ENCODE results near the gene RAPGEF2.
"Not testable (repeated sequence)": the region's sequence is repeated elsewhere in the genome, so short reads cannot be mapped to it uniquely, and the experiment has no call there.

Gene RAPGEF2

DNA sequence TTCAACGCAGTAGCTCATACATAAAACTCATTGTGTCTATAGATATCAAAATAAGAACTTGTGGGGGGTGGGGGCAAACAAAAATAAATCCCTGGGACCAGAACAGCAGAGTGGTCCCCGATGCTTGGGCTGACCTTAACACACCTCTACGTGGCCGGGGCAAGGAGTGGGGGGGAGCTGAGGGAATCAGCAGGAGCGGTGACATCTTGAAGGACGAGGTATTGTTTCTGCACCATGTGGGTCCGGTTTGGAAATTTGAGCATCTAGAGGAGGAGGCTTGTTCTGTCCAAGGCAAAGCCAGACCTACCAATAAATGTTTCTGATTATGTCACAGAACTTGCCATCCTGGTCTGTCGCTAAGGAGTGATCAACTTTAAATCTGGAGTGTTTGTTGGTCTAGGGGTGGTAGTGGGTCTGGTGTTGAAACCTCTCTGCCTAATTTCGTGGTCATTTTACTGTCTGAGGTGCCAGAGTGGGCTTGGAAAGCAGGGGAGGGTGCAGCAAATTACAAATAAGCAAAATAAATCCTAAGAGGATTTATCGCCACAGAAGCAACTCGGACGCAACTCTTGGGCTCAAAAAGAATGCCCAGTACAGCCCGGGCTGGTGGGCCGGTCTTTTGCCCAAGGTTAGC lies 774 bp upstream of the RAPGEF2 start:
- no peak for DNase-seq

DNA sequence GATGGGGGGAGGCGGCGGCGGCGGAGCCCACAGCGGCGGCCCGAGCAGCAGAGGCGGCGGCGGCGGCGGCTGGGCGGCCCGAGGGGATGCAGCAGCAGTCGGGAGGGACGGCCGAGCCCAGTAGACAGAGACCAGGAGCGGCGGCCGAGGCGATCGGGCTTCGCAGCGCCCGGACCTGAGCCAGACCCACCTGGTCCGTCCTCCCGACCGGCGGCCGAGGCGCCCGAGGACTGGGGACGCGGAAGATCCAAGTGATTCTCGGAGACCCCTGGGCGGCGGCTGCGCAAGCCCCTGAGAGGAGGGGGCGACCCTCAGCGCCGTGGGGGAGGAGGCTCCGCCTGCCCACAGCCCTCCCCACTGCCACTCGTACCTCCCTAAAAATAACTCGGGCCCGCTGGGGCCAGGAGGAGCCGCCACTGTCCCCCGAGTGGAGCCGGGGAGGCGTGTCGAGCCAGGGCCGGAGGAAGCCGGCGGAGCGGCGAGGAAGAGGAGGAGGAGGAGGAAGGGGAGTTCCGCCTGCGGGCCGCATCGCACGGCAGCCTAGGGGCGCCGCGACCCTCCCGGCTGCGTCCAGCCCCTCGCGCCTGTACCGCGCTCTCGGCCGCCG lies 608 bp downstream of the RAPGEF2 start:
- no peak for DNase-seq

DNA sequence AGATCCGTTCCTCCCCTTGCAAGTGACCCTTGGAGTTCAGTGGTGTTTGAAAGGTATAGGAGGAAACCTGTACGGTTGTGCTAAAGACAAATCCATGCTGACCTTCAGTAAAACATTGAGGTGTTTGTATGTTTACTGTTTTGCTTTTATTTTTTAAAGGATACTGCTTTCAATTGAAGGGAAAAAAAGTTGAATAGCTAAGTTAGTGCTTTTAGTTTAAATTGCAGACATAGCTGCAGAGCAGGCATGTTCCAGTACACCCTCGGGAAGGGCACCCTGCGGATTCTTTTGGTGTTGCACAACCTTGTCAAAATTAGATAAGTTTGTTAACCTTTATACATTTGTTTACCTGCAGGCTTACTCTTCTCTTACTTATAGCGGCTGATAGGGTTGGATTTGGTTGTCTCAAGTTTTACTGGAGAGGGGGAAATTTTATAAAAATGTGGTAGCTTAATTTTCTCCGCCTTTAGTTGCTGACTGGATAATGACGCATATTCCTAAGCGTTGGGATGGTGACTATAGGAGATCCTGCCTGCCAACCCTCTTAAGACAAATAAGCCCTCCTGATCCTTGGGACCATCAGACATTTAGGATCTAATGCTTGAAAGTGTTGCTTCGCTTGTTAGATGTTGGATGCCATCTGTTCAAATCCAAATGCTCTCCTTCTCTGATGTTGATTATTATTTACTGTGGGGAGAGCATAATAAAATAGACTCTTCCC lies 2.0 kb downstream of the RAPGEF2 start:
- DNase-seq: no peak

DNA sequence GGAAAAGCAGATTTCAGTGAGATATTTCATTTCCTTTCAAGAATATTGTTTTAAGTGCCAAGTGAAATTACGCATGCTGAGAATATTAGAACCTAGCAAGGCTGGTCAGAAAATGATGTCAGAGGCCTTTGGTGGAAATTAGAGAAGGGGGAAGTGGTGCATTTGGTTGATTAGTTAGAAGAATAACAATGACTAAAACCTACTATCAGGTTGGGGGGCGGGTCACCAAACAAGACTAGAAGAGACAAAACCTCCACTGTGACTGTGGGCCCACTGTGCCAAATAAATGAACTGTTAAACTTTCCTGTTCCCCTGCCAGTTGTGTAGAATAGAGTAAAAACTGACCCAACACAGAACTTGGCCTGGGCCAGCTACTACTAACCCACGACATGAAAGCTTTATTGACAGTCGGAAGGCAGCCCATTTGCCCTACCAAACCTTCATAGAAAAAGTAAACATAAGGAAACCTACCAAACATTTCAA lies 2.9 kb downstream of the RAPGEF2 start:
- no peak for DNase-seq

DNA sequence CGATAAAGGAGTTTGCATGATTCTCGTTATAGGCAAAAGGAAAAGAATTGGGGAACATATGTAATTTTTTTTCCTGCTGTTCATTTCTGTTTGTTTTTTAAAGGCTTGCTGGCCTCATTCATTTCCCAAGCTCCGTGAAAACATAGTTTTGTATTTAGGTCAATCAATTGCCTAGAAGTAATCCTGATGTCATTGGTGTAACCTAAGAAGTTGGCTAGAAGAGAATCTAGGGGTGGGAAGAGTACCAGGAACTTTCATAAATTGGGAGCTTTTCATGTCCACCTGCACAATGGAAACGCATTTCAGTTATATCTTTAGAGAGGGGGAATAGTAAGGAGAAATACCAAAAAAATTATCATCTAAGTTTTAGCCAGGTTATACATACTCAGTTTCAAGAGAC lies 3.8 kb downstream of the RAPGEF2 start:
- DNase-seq: no peak

DNA sequence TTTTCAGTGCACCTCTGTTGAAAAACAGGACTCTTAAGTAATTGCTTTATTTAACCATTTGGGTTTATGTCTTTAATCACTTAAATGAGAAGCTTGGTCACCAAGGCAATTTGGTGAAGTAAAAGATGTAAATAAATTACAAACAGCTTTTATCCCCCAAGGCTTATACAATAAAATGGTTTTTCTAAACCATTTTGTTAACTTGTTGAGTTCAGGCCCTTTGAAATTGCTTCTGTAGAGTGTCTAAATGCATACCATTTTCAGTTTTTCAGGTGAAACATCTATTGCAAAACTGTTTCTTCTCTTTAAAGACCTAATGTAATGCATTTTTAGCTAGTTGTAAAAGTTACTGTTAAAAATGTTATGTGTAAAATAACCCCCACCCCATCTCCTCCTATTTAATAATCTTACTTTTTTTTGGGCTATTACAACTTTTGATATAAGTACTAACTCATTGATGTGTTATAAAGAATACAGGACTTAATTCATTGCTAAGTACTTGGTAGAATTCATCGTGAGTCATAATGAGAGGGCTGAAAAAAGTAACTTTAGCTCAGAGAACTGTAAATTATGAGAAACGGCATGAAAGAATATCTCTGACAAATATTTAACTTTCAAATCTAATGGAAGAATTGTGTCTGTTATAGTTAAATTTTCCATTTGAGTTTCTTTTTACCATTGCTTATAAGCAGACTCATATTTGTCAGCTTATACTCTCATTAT lies 4.5 kb downstream of the RAPGEF2 start:
- DNase-seq: no peak

DNA sequence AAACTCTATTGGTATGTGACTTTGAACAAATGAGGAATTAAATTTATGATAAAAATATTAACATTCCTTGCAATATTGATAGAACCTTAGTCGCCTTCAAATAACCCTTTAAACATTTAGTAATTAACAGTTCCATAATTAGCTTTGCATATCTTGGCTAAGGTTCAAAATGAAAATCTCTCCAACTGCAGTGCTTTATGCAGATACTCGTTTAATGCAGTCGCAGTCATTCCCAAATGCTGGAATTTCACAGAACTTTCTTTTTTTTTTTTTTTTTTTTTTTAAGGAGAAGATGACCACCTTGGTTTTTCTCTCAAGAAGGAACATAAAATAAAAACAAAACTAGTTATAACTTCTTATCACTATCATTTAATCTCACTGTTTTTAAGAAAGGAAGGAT lies 5.2 kb downstream of the RAPGEF2 start:
- DNase-seq: no peak

DNA sequence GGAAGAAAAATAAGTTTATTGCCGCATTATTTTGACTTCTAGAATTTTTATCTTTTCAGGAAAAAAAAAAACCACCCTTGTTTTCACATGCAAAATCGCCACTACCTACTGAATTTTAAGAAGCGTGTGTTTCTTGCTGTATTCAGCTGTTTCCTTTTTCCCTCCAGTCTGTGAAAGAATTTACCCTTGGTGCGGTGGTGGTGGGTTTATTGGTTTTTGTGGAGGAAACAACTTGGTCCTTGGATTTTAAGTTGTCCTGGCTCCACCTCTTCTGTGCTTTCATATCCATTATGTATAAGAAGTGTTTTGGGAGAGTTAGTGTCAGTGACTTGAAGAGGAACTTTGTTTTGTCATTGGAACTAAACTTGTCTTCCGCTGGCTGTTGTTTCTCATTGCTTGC lies 8.1 kb downstream of the RAPGEF2 start:
- DNase-seq: no peak

DNA sequence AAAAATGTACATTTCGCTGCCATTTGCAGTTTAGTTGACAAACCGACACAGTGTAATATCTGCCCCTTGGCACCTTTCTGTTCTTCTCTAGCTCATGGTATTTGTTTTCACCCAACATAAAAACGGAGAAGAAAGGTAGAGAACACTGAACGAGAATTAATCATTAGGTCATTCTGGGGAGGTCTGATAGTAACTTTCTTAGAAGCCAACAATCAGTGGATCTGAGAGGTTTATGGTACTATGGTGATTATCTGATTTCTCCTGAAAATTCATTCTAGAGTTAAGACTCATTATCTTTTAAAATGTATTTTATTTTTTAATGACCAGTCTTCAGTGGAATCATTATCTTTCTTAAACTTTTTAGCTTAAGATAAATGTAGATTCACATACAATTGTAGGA lies 8.5 kb downstream of the RAPGEF2 start:
- DNase-seq: no peak

DNA sequence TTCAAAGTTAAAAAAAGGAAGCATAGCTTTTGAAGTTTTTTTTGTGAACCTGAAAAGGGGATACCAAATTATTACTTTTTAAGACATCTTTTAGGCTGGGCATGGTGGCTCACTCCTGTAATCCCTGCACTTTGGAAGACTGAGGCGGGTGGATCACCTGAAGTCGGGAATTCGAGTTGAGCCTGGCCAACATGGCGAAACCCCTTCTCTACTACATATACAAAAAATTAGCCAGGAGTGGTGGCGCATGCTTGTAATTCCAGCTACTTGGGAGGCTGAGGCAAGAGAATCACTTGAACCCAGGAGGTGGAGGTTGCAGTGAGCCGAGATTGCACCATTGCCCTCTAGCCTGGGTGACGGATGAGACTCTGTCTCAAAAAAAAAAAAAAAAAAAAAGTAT lies 10.5 kb downstream of the RAPGEF2 start:
- not testable (repeated sequence) for DNase-seq

DNA sequence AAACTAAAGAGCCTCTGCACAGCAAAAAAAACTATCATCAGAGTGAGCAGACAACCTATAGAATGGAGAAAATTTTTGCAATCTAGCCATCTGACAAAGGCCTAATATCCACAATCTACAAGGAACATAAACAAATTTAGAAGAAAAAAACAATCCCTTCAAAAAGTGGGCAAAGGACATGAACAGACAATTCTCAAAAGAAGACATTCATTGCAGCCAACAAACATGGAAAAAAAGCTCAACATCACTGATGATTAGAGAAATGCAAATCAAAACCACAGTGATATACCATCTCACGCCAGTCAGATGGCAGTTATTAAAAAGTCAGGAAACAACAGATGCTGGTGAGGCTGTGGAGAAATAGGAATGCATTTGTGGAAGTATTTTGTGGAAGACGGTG lies 13.2 kb downstream of the RAPGEF2 start:
- DNase-seq: not testable (repeated sequence)

DNA sequence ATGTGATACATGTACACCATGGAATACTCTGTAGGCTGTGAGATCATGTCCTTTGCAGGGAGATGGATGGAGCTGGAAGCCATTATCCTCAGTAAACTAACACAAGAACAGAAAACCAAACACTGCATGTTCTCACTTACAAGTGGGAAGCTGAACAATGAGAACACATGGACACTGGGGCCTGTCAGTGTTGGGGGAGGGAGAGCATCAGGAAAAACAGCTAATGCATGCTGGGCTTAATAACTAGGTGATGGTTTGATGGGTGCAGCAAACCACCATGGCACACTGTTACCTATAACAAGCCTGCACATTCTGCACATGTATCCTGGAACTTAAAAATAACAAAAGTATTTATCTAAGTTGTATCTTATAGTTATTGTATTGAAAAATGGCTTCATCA lies 13.8 kb downstream of the RAPGEF2 start:
- not testable (repeated sequence) for DNase-seq

DNA sequence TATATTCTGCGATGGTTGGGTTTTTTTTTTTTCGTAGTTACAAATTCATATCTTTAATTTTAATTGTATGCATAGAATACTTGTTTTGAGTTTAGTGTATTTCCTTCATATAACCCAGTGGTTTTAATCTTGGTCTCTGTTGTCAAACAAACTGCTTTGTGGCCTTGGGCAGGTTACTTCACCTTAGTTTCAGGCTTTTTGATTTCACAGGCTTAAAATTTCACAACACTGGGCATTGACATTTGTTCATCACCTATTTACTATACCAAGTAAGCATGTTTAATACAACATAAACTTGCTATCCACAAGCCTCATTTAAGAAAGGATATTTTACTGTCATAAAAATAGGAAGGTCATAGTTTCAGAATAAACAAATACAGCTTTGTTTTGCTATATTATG lies 14.7 kb downstream of the RAPGEF2 start:
- DNase-seq: no peak

DNA sequence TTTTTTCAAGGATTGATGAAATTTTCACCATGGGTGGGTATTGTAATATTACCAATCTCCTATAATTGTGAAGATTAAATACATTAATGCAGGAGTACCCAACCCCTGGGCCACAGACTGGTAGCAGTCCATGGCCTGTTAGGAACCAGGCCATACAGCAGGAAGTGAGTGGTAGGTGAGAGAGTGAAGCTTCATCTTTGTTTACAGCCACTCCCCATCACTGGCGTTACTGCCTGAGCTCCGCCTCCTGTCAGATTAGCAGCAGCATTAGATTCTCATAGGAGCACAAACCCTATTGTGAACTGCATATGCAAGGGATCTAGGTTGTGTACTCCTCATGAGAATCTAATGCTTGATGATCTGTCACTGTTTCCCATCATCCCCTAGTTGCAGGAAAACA lies 15.1 kb downstream of the RAPGEF2 start:
- no peak for DNase-seq

DNA sequence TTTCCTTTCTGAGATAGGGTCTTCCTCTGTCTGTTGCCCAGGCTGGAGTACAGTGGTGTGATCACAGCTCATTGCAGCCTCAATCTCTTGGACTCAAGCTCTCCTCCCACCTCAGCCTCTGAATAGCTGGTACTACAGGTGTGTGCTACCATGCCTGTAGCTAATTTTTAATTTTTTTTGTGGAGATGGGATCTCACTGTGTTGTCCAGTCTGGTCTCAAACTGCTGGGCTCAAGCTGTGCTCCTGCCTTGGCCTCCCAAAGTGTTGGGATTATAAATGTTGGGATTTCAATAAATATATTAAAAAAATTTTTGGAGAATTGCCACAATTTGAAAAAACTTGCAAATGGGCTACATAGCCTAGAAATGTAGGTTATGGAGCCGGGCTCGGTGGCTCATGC lies 18.5 kb downstream of the RAPGEF2 start:
- no peak for DNase-seq

DNA sequence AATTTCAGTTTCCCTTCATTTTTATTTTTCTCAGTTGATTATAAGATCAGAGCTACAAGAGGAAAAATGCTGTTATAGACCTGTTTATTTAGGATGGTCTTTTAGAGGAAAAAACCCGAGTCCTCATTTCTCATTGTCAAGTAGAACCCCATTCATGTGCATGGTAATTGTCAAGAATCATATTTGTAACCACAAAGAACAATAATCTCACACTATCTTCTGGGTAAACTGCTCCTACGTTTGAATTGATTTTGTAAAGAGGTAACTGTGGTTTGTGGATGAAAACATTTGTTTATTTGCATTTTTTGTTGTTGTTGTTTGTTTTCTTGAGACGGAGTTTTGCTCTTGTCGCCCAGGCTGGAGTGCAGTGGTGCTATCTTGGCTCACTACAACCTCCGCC lies 23.8 kb downstream of the RAPGEF2 start:
- DNase-seq: no peak

DNA sequence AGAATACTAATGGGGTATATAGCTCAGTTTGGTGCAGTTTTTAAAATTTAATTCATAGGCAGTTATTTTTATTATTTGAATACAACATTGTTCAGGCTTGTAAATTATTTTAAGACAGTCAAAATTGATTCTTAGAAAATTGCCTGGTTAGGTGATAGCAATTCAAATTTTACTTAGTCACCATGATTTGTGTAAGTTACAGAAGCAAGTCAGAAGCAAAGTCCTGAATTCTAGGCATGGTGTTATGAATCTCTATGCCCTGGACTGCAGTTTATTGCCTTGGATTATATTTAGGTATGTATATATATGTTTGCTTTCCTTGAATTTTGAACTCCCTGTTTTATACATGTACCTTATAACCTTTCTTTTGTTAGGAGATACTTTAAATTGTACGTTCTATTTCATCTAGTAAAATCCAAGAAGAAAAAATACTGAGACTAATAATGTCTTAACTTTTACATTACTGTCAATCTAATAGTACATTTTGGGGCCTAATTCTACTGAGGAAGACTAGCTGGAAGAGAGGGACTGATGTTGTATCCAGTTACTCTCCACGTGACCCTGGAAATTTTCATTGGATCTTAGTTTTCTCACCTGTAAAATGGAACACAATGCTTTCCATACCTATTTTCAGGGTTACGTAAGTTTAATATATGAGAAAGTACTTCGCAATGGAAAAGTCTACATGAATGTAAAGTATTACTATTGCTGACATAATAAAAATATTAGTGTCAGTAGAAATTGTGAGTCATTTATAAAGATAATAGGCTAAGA lies 25.1 kb downstream of the RAPGEF2 start:
- DNase-seq: no peak

DNA sequence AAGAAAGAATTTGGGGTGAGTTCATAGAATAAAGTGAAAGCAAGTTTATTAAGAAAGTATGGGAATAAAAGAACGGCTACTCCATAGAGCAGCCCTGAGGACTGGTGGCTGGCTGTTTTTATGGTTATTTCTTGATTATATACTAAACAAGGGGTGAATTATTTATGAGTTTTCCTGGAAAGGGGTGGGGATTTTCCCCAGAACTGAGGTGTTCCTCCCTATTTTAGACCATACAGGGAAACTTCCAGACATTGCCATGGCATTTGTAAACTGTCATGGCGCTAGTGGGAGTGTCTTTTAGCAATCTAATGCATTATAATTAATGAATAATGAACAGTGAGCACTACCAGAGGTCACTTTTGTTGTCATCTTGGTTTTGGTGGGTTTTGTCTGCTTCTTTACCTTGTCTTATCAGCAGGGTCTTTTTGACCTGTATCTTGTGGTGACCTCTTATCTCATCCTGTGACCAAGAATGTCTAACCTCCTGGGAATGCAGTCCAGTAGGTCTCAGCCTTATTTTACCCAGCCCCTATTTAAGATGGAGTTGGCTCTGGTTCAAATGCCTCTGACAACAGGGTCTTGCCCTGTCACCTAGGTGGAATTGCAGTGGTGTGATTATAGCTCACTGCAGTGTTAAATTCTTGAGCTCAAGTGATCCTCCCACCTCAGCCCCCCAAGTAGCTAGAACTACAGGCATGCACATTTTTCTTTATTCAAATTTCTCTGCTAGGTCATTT lies 27.1 kb downstream of the RAPGEF2 start:
- no peak for DNase-seq

DNA sequence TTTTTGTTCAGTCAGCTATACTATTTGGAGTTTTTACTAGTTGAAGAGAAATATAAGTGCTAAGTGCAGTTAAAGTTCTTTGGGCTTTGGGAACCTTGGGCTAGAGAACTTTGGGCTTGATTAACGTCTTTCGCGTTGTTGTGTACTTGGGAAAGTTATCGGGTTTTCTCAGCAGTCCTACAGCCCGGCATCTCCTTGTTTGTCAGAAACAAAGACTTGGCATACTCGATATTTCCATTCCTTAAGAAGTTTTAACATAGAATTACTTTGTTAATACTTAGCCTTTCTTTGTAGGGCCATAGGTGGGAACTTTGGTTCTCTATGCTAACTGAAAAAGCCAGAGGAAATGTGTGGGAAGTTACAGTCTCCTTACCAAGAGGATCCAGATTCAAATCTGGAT lies 28.7 kb downstream of the RAPGEF2 start:
- DNase-seq: no peak

DNA sequence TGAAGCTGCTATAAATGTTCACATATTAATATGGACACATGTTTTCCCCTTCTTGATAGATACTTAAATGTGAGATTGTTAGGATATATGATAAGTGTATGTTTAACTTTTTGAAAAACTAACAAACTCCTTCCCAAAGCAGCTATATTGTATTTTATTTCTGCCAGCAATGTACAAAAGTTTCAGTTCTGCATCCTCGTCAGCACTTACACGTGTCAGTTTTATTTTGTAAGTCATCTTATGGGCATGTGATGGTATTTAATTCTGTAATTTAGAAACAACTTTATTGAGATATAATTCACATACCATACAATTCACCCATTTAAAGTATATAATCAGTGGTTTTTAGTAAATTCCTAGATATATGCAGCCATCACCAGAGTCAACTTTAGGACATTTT lies 31.6 kb downstream of the RAPGEF2 start:
- DNase-seq: no peak

DNA sequence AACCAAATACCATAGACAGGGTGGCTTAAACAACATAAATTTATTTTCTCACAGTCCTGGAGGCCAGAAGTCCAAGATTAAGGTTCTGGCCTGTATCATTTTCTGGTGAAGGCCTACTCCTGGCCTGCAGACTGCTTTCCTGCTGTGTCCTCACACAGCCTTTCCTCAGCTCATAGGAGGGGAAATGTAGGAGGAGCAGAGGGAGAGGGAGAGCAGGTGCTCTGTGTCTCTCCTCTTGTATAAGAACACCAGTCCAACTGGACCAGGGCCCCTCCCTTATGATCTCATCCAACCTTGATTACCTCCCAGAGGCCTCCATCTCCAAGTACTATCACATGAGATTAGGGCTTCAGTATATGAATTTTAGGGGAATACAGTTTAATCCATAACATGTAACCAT lies 34.3 kb downstream of the RAPGEF2 start:
- no peak for DNase-seq

DNA sequence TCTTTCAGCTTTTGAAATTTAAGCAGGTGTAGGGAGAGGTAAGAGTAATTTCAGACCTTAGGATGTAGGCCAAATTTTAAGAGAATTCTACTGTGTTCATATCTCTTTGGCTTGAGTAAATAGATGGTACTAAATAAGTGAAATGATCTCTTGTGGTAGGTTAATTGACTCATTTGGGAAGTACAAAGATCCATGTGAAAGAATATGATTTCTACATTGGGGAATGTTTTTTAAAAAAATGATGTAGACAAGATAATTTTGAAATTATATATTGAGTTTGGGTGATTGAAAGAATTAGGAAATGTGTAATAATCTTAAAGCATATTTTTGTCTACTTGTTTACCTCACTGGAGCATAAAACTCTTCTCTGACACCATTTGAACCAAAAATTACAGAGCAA lies 35.6 kb downstream of the RAPGEF2 start:
- DNase-seq: no peak

Data from T1000 (cell line).